SK-N-SH (cell line): ENCODE measurements around the gene IPO9. TPM values are rescaled to one million over a fixed set of nuclear protein-coding genes. Genes with fewer than 3 reads are reported as not detected.

ENCODE experiments used
- polyA plus RNA-seq, 3 experiments: library from polyadenylated mRNA; depleted of rRNA; stranded (reverse); fragments of >200 nt; gene quantifications; 2 replicates each; pipeline ENCODE4 v1.2.3, GENCODE V29; 2012
- small RNA-seq, 7 experiments: library from RNA; depleted of rRNA; stranded (forward); fragments of <200 nt; gene quantifications; one replicate each; pipeline ENCODE3, GENCODE V24; 2012

Gene IPO9
- polyA plus RNA-seq, 1 of the 3 experiments (the other 2 are of a cell fraction): 24.5 TPM

Small RNAs within 50 kb of the gene (small RNA-seq; reads per million reads assigned to genes)
- gene MIR1231: 0 reads per million in 7 experiments
- gene MIR6739: 0 to 0.10 (median 0) reads per million in 7 experiments

Other genes starting within 250 kb of the IPO9 start
- gene SHISA4, start 59.7 kb downstream of the IPO9 start, polyA plus RNA-seq (2012; rRNA removed): 42.1 and 50.5 TPM in 2 replicates
- 2.7 and 4.9 TPM in 2 replicates for gene LMOD1, start 117.4 kb downstream of the IPO9 start, polyA plus RNA-seq (2012; rRNA removed)
- 33.6 and 51.6 TPM in 2 replicates for gene TIMM17A, start 126.3 kb downstream of the IPO9 start, polyA plus RNA-seq (2012; rRNA removed)
- gene RNPEP, start 153.5 kb downstream of the IPO9 start, polyA plus RNA-seq (2012; rRNA removed): 36.7 and 46.7 TPM in 2 replicates
- 0.10 and 0.11 TPM in 2 replicates for gene ELF3, start 181.4 kb downstream of the IPO9 start, polyA plus RNA-seq (2012; rRNA removed)